Right kidney (tissue), 1 donor: Measurements from ENCODE around the gene C1orf167.

Source experiments
- DNase-seq: peaks from one replicate; pipeline ENCODE4 v3.0.0-alpha.2; 2016

C1orf167 gene

DNA sequence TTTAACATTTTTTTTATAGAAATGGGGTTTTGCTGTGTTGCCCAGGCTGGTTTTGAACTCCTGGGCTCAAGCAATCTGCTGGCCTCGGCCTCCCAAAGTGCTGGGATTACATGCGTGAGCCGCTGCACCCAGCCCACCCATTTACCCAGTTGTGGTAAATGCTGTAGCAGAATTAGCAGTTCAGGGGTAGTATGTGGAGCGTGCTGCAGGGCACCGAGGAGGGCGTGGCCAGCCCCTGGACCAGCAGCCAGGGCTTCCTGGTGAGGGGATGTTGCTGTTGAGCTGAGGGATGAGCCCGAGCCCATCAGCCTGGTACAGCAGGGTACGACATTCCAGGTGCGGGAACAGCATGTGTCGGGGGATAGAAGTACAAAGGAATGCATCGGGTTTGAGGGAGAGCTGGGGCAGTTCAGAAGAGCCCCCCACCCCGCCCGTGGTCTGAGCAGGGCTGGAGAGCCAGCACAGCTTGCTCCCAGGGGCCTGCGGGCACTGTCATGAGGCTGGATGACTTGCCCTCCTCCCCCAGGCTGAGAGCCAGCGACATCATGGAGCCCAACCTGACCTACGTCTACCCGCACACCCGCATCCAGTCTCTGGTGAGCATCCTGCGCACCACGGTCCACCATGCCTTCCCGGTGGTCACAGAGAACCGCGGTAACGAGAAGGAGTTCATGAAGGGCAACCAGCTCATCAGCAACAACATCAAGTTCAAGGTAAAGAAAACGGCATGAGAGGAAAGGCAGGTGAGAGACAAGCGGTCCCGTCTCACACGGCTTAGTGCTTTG, 73.6 kb downstream of the C1orf167 start:
- DNase-seq: no peak

DNA sequence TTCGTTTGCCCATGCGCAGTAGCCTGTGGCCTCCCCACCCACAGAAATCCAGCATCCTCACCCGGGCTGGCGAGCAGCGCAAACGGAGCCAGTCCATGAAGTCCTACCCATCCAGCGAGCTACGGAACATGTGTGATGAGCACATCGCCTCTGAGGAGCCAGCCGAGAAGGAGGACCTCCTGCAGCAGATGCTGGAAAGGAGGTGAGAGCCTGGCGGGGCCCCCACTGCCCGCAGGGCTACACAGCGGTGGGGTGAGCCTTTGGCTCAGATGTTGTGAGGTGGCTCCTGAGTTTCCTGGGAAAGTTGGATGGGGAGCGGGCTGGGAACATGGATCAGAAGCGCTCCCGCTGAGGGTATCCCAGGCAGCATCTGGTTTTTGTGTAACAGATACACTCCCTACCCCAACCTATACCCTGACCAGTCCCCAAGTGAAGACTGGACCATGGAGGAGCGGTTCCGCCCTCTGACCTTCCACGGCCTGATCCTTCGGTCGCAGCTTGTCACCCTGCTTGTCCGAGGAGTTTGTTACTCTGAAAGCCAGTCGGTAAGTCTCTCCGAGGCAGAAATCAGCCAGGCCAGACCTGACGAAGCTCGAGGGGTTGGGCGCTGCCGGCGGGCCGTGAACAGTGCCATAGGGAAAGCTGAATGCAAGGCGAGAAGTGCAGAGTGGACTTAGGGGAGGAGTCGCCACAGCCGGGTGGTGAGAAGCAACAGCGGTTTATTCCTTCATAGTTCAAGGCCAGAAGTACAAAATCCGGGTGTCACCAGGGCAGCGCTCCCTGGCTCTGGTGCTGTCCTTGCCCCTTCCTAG, 75.2 kb downstream of the C1orf167 start:
- no peak for DNase-seq

DNA sequence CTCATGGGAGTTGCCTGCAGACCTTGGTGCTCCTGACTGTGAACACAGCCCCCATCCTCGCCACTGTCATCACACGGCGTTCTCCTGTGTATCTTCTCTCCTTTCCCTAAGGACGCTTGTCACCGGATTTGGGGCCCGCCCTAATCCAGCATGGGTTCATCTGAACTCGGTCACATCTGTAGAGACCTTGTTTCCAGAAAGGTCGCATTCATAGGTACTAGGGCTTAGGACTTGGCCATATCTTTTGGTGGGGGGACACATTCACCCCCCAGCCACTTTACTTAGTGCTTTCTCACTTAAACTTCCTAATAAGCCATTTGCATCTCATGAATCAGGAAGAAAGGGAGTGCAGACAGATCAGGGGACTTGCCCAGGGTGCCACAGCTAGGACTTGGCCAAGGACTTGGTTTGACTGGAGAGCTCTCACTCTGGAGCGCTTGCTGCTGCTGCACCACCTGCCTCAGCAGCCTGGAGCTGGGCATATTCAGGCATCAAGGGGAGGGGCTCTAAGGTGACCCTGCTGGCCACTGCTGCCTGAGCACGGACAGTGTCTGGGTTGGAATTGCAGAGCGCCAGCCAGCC, 75.9 kb downstream of the C1orf167 start:
- DNase-seq: no peak

DNA sequence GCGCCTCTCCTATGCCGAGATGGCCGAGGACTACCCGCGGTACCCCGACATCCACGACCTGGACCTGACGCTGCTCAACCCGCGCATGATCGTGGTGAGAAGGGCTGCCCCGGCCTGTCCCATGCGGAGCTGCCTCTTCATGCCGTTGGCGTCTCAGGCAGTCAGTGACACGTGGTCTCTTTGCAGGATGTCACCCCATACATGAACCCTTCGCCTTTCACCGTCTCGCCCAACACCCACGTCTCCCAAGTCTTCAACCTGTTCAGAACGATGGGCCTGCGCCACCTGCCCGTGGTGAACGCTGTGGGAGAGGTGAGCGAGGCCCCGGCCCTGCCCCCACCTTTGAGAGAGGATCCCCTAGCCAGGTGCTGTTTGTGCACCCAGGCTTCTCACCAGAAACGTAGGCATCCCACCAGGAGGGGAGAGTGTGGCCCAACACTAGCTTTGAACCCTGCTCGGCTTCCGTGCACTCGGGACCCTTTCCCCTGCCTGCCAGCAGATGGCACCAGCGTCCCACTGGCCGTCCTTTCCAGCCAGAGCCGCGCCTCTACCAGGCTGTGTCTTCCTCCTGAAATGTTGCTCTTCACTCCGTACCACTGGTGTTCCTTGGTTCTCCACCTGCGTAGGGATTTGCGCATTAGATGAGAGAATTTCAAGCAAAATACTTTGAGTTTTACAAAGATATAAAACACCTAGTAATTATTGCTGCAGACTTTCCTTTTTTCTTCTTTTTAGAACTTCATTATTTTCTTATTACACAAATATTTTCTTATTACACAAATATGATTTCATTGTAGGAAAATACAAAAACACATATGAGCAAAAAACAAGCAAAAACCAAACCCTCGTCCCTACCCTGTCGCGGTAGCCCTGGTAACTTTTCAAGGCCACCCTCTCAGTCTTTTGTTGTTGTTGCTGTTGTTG, 76.6 kb downstream of the C1orf167 start:
- peak; percentile 41 for DNase-seq
